ENCODE results near the gene CT45A1.
"Not testable (repeated sequence)": the region's sequence is repeated elsewhere in the genome, so short reads cannot be mapped to it uniquely, and the experiment has no call there.

Gene CT45A1

DNA sequence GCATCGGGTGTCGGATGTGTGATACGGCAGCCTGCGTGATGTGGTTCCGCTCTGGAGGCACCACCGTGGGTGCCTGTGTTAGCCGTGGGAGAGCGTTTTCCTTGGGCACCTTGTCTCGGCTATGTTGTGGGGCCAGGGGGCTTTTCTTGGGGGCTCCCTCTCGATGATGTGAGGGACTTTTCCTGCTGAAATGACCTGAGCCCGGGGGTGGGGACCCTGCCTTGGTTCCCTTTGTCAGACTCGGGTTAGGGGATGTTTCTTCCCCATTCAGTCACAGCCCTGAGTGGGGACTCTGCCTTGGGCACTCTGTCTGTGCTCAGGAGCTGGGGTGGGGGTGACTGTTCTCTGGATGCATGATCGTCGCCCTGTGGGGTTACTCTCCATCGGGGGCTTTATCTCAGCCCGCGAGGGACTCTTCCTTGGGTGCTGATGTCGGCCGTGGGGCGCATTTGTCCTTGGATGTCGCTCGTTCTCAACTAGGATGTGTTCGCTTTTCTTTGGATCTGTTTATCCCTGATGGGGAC, 27.8 kb downstream of the CT45A1 start:
- Histone ChIP-seq H3K9me3 (ENCODE audit: low read length) (no peaks in the 10 kb centered on the region), H3K4me3 (ENCODE audit: low read depth in 1 of 2, low read length in 2 of 2) (no peak overlapping the region), H3K27me3 (ENCODE audit: control insufficient read depth in 1 of 2, insufficient read depth in 2 of 2, low read length in 2 of 2) (no peaks in the 10 kb centered on the region), H3K27ac (ENCODE audit: low read depth, low read length) (no peak overlapping the region), H3K4me1 (ENCODE audit: insufficient read depth, low read length) (no peaks in the 10 kb centered on the region), H3K9ac (ENCODE audit: low read length) (no peak overlapping the region), H3K36me3 (ENCODE audit: insufficient read depth, low read length) (no peaks in the 10 kb centered on the region)

DNA sequence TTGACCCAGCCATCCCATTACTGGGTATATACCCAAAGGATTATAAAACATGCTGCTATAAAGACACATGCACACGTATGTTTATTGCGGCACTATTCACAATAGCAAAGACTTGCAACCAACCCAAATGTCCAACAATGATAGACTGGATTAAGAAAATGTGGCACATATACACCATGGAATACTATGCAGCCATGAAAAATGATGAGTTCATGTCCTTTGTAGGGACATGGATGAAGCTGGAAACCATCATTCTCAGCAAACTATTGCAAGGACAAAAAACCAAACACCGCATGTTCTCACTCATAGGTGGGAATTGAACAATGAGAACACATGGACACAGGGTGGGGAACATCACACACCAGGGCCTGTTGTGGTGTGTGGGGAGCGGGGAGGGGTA, 31.3 kb downstream of the CT45A1 start:
- not testable (repeated sequence) for H3K27me3 ChIP-seq (ENCODE audit: control insufficient read depth in 1 of 2, insufficient read depth in 2 of 2, low read length in 2 of 2); H3K4me3 ChIP-seq (ENCODE audit: low read depth in 1 of 2, low read length in 2 of 2)

DNA sequence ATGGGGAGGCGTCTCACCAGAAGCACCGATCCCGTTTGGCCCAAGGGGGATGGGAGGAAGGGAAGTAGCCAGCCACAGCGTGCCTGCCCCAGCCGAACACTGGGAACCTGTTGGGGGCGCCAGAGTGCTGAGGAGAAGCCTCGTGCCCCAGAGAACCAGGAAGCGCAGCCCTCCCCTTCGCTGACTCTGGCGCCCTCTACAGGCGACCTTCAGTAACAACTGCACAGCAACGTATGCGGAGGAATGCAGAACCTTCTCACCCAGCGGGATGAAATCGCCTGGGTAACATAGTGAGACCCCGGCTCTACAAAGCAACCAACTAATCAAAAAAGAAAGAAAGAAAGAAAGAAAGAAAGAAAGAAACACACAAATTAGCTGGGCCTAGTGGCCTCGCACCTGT, 54.7 kb downstream of the CT45A1 start, which contains the start of gene CT45A3:
CT45A3 (minus strand) TSS at position 101 of the 400 bp plus-strand sequence. CDS start 3,747 bp downstream, outside the sequence.
- not testable (repeated sequence) for H3K9ac ChIP-seq (ENCODE audit: low read length); H3K27ac ChIP-seq (ENCODE audit: low read depth, low read length); H3K9me3 ChIP-seq (ENCODE audit: low read length); H3K27me3 ChIP-seq (ENCODE audit: control insufficient read depth in 1 of 2, insufficient read depth in 2 of 2, low read length in 2 of 2); H3K4me3 ChIP-seq (ENCODE audit: low read depth in 1 of 2, low read length in 2 of 2); H3K36me3 ChIP-seq (ENCODE audit: insufficient read depth, low read length); H3K4me1 ChIP-seq (ENCODE audit: insufficient read depth, low read length)

More for the DNA sequence above, 31.3 kb downstream of the CT45A1 start:
- H3K36me3 ChIP-seq (ENCODE audit: insufficient read depth, low read length); H3K9me3 ChIP-seq (ENCODE audit: low read length); H3K9ac ChIP-seq (ENCODE audit: low read length); H3K27ac ChIP-seq (ENCODE audit: low read depth, low read length); H3K4me1 ChIP-seq (ENCODE audit: insufficient read depth, low read length): not testable (repeated sequence)
